Esophagus (tissue), 2 donors: ENCODE data around the gene RBMXL3. TPM values are rescaled to one million over a fixed set of nuclear protein-coding genes. Genes with fewer than 3 reads are reported as not detected.

Experiments used
- H3K27ac ChIP-seq, 2 donors: one replicate each; pipeline ENCODE4 v1.5.1; 2013; ENCODE audit warnings: low read depth in 2 of 2, mild to moderate bottlenecking in 2 of 2, inconsistent platforms in 1 of 2, low read length in 1 of 2, moderate library complexity in 1 of 2
- H3K27me3 ChIP-seq, 2 donors: one replicate each; pipeline ENCODE4 v1.6.1; 2013; ENCODE audit warnings: low read length in 2 of 2, control low read depth in 1 of 2, mild to moderate bottlenecking in 1 of 2; ENCODE audit not compliant: insufficient read depth in 2 of 2, control insufficient read depth in 1 of 2
- H3K36me3 ChIP-seq, 2 donors: one replicate each; pipeline ENCODE4 v1.6.1; 2013; ENCODE audit warnings: low read length in 1 of 2; ENCODE audit not compliant: control insufficient read depth in 2 of 2, insufficient read depth in 2 of 2
- H3K4me1 ChIP-seq, 2 donors: one replicate each; pipeline ENCODE4 v1.6.1; 2013; ENCODE audit warnings: low read length in 1 of 2; ENCODE audit not compliant: control insufficient read depth in 2 of 2, insufficient read depth in 2 of 2
- H3K4me3 ChIP-seq, 2 donors: one replicate each; pipeline ENCODE4 v1.5.1; 2013; ENCODE audit warnings: low read length in 2 of 2, mild to moderate bottlenecking in 2 of 2, low read depth in 1 of 2, moderate library complexity in 1 of 2
- H3K9me3 ChIP-seq, 2 donors: one replicate each; pipeline ENCODE4 v1.6.1; 2013; ENCODE audit warnings: mild to moderate bottlenecking in 2 of 2, low read depth in 1 of 2, low read length in 1 of 2, moderate library complexity in 1 of 2; ENCODE audit not compliant: control insufficient read depth in 2 of 2, insufficient read depth in 1 of 2
- whole genome bisulfite sequencing, 2 donors: extraction: QIAGEN DNeasy Blood & Tissue Kit; methylation state at CpG; one replicate each; pipeline ENCODE4 v1.1.7; 2013; 5-methylcytosine and 5-hydroxymethylcytosine counted together
- polyA plus RNA-seq, 2 donors: library from polyadenylated mRNA; stranded (reverse); fragments of 200-250 nt; gene quantifications; one replicate each; pipeline ENCODE4 v1.2.3, GENCODE V29; 2013
- donor health status: healthy with polysubstance abuse.
- donor health status: Bipolar disorder and iron deficiency.

RBMXL3 gene
- polyA plus RNA-seq = not detected

DNA sequence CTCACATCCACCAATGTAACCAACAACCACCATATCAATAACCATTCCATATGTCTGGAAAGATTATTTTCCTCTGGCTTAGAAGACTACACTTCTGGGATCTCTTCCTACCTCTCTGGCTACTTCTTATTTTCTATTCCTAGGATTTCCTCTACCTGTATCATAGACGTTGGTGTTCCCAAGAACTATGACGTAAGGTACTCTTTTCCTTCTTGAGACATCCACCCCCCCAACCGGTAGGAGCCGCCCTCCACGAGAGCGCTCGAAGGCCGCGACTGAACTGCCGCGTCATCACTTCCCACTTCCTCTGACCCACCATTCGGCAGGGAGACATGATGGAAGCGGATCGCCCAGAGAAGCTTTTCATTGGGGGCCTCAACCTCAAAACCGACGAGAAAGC lies at the start of gene RBMXL3:
TSS of gene RBMXL3 (plus strand) at position 301 of the 400 bp plus-strand sequence. CDS start at position 333, 32 bp downstream.
- H3K4me1 ChIP-seq = no peaks in the 10 kb centered on the region
- no peak within 1 kb of the TSS for H3K4me3 ChIP-seq
- no peaks in the 10 kb centered on the region for H3K36me3 ChIP-seq
- 96 to 97% methylated on average over 16 of the region's 16 CpGs for WGBS, 2 donors
- H3K27me3 ChIP-seq = no peaks in the 10 kb centered on the region
- peaks cover 0 to 16% of the 10 kb centered on the region in 2 donors for H3K9me3 ChIP-seq
- no peak within 1 kb of the TSS for H3K27ac ChIP-seq

GRCh38 chrX:115142057-115142456 lies 47.2 kb upstream of the RBMXL3 start:
- no peaks in the 10 kb centered on the region for H3K27me3 ChIP-seq
- no peaks in the 10 kb centered on the region for H3K36me3 ChIP-seq
- no peak overlapping the region for H3K4me3 ChIP-seq
- no peak overlapping the region for H3K27ac ChIP-seq
- H3K9me3 ChIP-seq = peaks cover 0 to 3% of the 10 kb centered on the region in 2 donors
- H3K4me1 ChIP-seq = no peaks in the 10 kb centered on the region

DNA sequence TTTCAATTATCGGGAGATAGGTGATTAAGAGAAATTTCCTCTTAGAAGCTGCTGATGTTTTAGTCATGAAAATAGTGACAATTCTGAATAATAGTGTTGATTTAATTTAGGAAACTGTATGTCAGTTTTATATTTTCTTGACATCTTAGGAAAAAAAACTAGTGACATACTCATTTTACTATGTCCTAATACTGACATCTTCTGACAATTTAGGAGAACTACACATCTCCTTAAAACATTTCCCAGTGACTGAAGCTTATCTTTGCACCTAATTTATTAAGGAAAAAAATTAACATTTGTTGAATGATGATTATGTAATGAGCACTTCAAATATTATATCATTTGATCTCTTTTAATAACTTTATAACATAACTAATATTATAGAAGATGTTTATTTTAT lies 42.0 kb upstream of the RBMXL3 start:
- Histone ChIP-seq H3K4me1 (no peaks in the 10 kb centered on the region), H3K27me3 (no peaks in the 10 kb centered on the region), H3K4me3 (no peak overlapping the region), H3K36me3 (no peaks in the 10 kb centered on the region), H3K27ac (no peak overlapping the region), H3K9me3 (no peaks in the 10 kb centered on the region)
- 67% methylated on average over 1 of the region's 1 CpG for WGBS, 2 donors

DNA sequence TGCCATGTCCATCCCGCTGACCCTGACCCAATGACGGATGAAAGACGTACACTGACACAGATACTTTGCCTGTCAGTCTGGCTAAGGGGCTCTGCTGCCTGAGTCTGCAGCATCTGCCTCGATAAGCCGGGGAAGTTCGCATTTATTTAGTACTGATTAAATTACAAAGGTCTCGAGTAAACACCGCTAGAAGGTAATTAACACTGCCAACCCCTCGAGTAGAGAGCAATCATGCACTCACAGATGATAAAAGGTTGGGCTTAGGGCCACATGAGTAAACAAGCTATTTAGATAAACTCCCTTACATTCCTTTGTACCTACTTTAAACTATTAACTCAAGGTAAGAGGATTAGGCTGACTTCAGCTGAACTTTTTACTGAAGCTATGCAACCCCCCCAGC lies 16.0 kb upstream of the RBMXL3 start:
- no peaks in the 10 kb centered on the region for H3K9me3 ChIP-seq
- no peaks in the 10 kb centered on the region for H3K4me1 ChIP-seq
- H3K27me3 ChIP-seq = no peaks in the 10 kb centered on the region
- H3K27ac ChIP-seq = no peak overlapping the region
- no peak overlapping the region for H3K4me3 ChIP-seq
- 60 to 81% methylated on average over 9 of the region's 9 CpGs for WGBS, 2 donors
- H3K36me3 ChIP-seq = no peaks in the 10 kb centered on the region

DNA sequence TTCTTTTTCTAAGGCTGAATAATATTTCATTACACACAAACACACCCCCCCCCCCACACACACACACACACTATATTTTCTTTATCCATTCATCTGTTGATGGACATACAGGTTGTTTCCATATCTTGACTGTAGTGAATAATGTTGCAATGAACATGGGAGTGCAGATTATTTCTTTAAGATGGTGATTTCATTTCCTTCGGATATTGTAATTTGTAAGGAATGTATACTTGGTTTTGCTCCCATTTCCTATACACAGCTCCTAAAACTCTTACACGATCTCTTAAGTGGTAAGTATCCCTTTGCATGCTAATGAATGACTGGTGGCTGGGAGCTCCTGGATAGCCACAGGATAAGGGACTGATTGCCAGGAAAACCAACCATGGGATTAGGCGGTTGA lies 14.7 kb upstream of the RBMXL3 start:
- Histone ChIP-seq H3K27me3 (no peaks in the 10 kb centered on the region), H3K27ac (no peak overlapping the region), H3K36me3 (no peaks in the 10 kb centered on the region), H3K4me1 (no peaks in the 10 kb centered on the region), H3K4me3 (no peak overlapping the region), H3K9me3 (no peaks in the 10 kb centered on the region)
- WGBS, 2 donors = 68 to 94% methylated on average over 3 of the region's 3 CpGs

GRCh38 chrX:115177932-115178331 lies 11.3 kb upstream of the RBMXL3 start:
- Histone ChIP-seq H3K4me1 (no peaks in the 10 kb centered on the region), H3K27me3 (no peaks in the 10 kb centered on the region), H3K27ac (no peak overlapping the region), H3K36me3 (no peaks in the 10 kb centered on the region), H3K9me3 (no peaks in the 10 kb centered on the region), H3K4me3 (no peak overlapping the region)
- WGBS, 2 donors = 87 to 89% methylated on average over 4 of the region's 4 CpGs

- 48 to 92% methylated on average over 1 of the region's 1 CpG for WGBS, 2 donors
- Histone ChIP-seq H3K27me3 (no peaks in the 10 kb centered on the region), H3K9me3 (no peaks in the 10 kb centered on the region), H3K4me1 (no peaks in the 10 kb centered on the region), H3K36me3 (no peaks in the 10 kb centered on the region), H3K4me3 (no peak overlapping the region), H3K27ac (no peak overlapping the region)
Observed at GRCh38 chrX:115178473-115178872, 10.7 kb upstream of the RBMXL3 start.

DNA sequence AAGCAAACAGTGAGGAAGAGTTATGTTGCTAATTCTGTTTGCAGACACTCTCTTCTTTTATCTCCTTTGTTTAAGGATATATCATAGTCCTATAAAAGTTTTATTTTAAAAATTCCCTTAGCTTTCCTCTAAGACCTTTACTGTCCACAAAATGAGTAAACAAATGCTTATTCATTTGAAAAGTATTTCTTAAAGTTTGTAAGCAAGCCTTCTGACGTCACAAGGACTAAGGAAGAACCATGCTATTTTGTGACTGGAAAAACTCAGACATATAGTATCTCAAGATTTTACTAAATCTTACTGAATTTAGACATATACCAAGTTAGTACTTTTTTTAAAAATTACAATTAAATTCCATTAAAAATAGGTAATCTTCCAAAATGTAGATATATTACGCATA lies 5.2 kb upstream of the RBMXL3 start:
- H3K36me3 ChIP-seq = no peaks in the 10 kb centered on the region
- H3K4me1 ChIP-seq = no peaks in the 10 kb centered on the region
- H3K9me3 ChIP-seq = no peaks in the 10 kb centered on the region
- no peak overlapping the region for H3K27ac ChIP-seq
- H3K4me3 ChIP-seq = no peak overlapping the region
- 70 to 83% methylated on average over 2 of the region's 2 CpGs for WGBS, 2 donors
- H3K27me3 ChIP-seq = no peaks in the 10 kb centered on the region

- Histone ChIP-seq H3K36me3 (no peaks in the 10 kb centered on the region), H3K27ac (no peak overlapping the region), H3K9me3 (peaks cover 0 to 16% of the 10 kb centered on the region in 2 donors), H3K27me3 (no peaks in the 10 kb centered on the region), H3K4me3 (no peak overlapping the region), H3K4me1 (no peaks in the 10 kb centered on the region)
- WGBS, 2 donors = 95 to 96% methylated on average over 71 to 76 of the region's 76 CpGs
Observed at GRCh38 chrX:115189646-115190635, 731 bp downstream of the RBMXL3 start.
